Esophagus mucosa (tissue), 1 donor: ENCODE results near the gene SUPT16H. TPM values are rescaled to one million over a fixed set of nuclear protein-coding genes. Genes with fewer than 3 reads are reported as not detected.

ENCODE experiments used
- total RNA-seq: library from RNA; stranded (reverse); gene quantifications from one replicate; pipeline ENCODE4 v1.2.4, GENCODE V29; 2023
- donor health status: DM: yes; HTN: yes; CAD: no.

The SUPT16H gene
- total RNA-seq, 1 donor from 2014 or later = 40.3 TPM

Other genes with a start within 250 kb of the SUPT16H start
- gene OR5AU1, start 228.0 kb downstream of the SUPT16H start, total RNA-seq = not detected
- 415 TPM for gene HNRNPC, start 114.6 kb downstream of the SUPT16H start, total RNA-seq
- gene RPGRIP1, start 103.9 kb downstream of the SUPT16H start, total RNA-seq = not detected
- gene CHD8, start 72.1 kb upstream of the SUPT16H start, total RNA-seq = 46.3 TPM
- 11.4 TPM for gene RAB2B, start 92.9 kb upstream of the SUPT16H start, total RNA-seq
- gene TOX4, start 93.2 kb upstream of the SUPT16H start, total RNA-seq = 70.6 TPM
- gene METTL3, start 127.3 kb upstream of the SUPT16H start, total RNA-seq = 20.9 TPM
- gene SALL2, start 142.3 kb upstream of the SUPT16H start, total RNA-seq = 1.4 TPM
- not detected for gene OR10G3, start 196.1 kb upstream of the SUPT16H start, total RNA-seq